Caco-2 (cell line): ENCODE results near the gene NDNF. TPM values are rescaled to one million over a fixed set of nuclear protein-coding genes. Genes with fewer than 3 reads are reported as not detected.

ENCODE experiments used
- BruUV-seq: library from RNA; stranded (reverse); fragments of 400-500 nt; replicated peaks from 2 replicates; lab custom pipeline; 2021; lab: Mats Ljungman, UMichigan
- CTCF ChIA-PET: fragments of 300-600 bp; sonication (Branson Sonifier 250); formaldehyde crosslinking; loops from one replicate; lab custom pipeline; 2022; ENCODE audit warnings: antibody characterized with exemption; lab: Charles Lee
- POLR2A ChIA-PET: fragments of 300-600 bp; sonication (Branson Sonifier 250); formaldehyde crosslinking; loops from one replicate; lab custom pipeline; 2022; ENCODE audit warnings: antibody characterized with exemption; lab: Charles Lee
- DNase-seq, 2 experiments: peaks; one replicate each; pipeline versions ENCODE4 v3.0.0 to v3.0.0-alpha.2; 2020 to 2022
- H3K27me3 ChIP-seq: replicated peaks from 2 replicates; pipeline ENCODE4 v1.6.0; 2011; ENCODE audit warnings: low read length; ENCODE audit not compliant: control insufficient read depth, insufficient read depth
- H3K36me3 ChIP-seq: 2 replicates; pipeline ENCODE4 v1.5.1; 2011; ENCODE audit warnings: low read length; ENCODE audit not compliant: control insufficient read depth, insufficient read depth
- H3K4me1 ChIP-seq: fragments of 250-450 bp; sonication (Bioruptor Pico); 2 replicates; pipeline ENCODE4 v1.5.1; 2020; ENCODE audit warnings: mild to moderate bottlenecking
- H3K4me3 ChIP-seq: 2 replicates; pipeline ENCODE4 v1.5.1; 2011; ENCODE audit warnings: low read depth, mild to moderate bottlenecking, control low read depth, low read length
- H3K9me3 ChIP-seq: fragments of 250-450 bp; sonication (Bioruptor Pico); 2 replicates; pipeline ENCODE4 v1.5.1; 2020; ENCODE audit warnings: mild to moderate bottlenecking, moderate library complexity
- H3K27ac Mint-ChIP-seq: one replicate; pipeline ENCODE4 v1.8.0; 2022; ENCODE audit warnings: mixed read lengths; ENCODE audit not compliant: unreplicated experiment
- H3K27me3 Mint-ChIP-seq: one replicate; pipeline ENCODE4 v1.8.0; 2022; ENCODE audit warnings: mixed read lengths; ENCODE audit not compliant: insufficient read depth, unreplicated experiment
- H3K36me3 Mint-ChIP-seq: one replicate; pipeline ENCODE4 v1.8.0; 2022; ENCODE audit warnings: mild to moderate bottlenecking, mixed read lengths; ENCODE audit not compliant: insufficient read depth, unreplicated experiment
- H3K4me1 Mint-ChIP-seq: one replicate; pipeline ENCODE4 v1.8.0; 2022; ENCODE audit warnings: low read depth, mixed read lengths; ENCODE audit not compliant: unreplicated experiment
- H3K4me3 Mint-ChIP-seq: one replicate; pipeline ENCODE4 v1.8.0; 2022; ENCODE audit warnings: mild to moderate bottlenecking, moderate library complexity, mixed read lengths; ENCODE audit not compliant: unreplicated experiment
- H3K9me3 Mint-ChIP-seq: one replicate; pipeline ENCODE4 v1.8.0; 2022; ENCODE audit warnings: mixed read lengths; ENCODE audit not compliant: unreplicated experiment
- intact Hi-C: fragments of 100-400 bp; cut with micrococcal nuclease; formaldehyde crosslinking; loops from one replicate; pipeline ENCODE4 v1.10.0; 2022; ENCODE audit not compliant: unreplicated experiment
- total RNA-seq: library from RNA; stranded (reverse); gene quantifications from 2 replicates; pipeline ENCODE4 v1.2.3, GENCODE V29; 2022
- TF ChIP-seq, protein P1 (sequence below), 2 experiments: fragments of 200-600 bp in 1 of 2; IDR thresholded peaks; 1 replicate in 1 of 2; 2 replicates in 1 of 2; pipeline versions ENCODE4 v1.5.1 to v1.8.0; 2011 to 2022; ENCODE audit warnings: antibody characterized with exemption in 1 of 2, control low read depth in 1 of 2, inconsistent platforms in 1 of 2, low read depth in 1 of 2, low read length in 1 of 2, mild to moderate bottlenecking in 1 of 2, moderate library complexity in 1 of 2; ENCODE audit not compliant: insufficient read depth in 1 of 2, severe bottlenecking in 1 of 2, unreplicated experiment in 1 of 2

NDNF gene
- total RNA-seq, 1 experiment from 2014 or later = 3.7 TPM

DNA sequence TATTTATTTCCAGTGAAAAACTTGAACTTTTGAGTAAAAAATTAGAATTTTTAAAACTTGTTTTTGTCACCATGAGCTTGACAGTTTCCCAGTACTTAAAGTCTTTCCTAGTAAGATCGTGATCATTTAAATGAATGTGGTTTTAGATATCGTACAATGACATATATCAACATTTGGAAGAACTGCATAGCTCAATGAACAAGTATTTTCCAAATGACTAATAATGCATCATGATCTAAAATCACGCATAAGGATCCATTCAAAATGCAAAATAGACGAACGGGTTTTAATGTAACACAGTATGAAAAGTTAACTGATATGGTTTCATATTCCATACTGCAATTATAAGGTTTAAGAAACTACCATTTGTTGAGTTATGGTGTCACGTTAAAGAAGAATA, 4.1 kb upstream of the NDNF start:
- peaks cover 1% of the 10 kb centered on the region; the same call in 1 of the 2 replicates for H3K27me3 ChIP-seq
- H3K36me3 ChIP-seq = no peaks in the 10 kb centered on the region
- intact Hi-C loops = no loop called here
- BruUV-seq = no TSS peak
- H3K9me3 Mint-ChIP-seq = no peaks in the 10 kb centered on the region
- ChIA-PET CTCF (no interaction called here), POLR2A (no interaction called here)
- H3K27ac Mint-ChIP-seq = no peak overlapping the region
- peaks cover 6% of the 10 kb centered on the region; the same call in 1 of the 2 replicates for H3K4me1 ChIP-seq
- H3K4me1 Mint-ChIP-seq = peaks cover 27% of the 10 kb centered on the region
- no peak overlapping the region for H3K4me3 ChIP-seq
- H3K36me3 Mint-ChIP-seq = no peaks in the 10 kb centered on the region
- H3K27me3 Mint-ChIP-seq = peaks cover 26% of the 10 kb centered on the region
- TF ChIP-seq, protein P1, sequence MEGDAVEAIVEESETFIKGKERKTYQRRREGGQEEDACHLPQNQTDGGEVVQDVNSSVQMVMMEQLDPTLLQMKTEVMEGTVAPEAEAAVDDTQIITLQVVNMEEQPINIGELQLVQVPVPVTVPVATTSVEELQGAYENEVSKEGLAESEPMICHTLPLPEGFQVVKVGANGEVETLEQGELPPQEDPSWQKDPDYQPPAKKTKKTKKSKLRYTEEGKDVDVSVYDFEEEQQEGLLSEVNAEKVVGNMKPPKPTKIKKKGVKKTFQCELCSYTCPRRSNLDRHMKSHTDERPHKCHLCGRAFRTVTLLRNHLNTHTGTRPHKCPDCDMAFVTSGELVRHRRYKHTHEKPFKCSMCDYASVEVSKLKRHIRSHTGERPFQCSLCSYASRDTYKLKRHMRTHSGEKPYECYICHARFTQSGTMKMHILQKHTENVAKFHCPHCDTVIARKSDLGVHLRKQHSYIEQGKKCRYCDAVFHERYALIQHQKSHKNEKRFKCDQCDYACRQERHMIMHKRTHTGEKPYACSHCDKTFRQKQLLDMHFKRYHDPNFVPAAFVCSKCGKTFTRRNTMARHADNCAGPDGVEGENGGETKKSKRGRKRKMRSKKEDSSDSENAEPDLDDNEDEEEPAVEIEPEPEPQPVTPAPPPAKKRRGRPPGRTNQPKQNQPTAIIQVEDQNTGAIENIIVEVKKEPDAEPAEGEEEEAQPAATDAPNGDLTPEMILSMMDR (IDR thresholded peaks at IDR 0.05; ENCODE audit: insufficient read depth in 1 of 2, low read depth in 1 of 2, low read length in 1 of 2, severe bottlenecking in 1 of 2, unreplicated experiment in 1 of 2) = no peak
- no peak overlapping the region for H3K4me3 Mint-ChIP-seq
- H3K9me3 ChIP-seq = no peaks in the 10 kb centered on the region
- DNase-seq = no peak

DNA sequence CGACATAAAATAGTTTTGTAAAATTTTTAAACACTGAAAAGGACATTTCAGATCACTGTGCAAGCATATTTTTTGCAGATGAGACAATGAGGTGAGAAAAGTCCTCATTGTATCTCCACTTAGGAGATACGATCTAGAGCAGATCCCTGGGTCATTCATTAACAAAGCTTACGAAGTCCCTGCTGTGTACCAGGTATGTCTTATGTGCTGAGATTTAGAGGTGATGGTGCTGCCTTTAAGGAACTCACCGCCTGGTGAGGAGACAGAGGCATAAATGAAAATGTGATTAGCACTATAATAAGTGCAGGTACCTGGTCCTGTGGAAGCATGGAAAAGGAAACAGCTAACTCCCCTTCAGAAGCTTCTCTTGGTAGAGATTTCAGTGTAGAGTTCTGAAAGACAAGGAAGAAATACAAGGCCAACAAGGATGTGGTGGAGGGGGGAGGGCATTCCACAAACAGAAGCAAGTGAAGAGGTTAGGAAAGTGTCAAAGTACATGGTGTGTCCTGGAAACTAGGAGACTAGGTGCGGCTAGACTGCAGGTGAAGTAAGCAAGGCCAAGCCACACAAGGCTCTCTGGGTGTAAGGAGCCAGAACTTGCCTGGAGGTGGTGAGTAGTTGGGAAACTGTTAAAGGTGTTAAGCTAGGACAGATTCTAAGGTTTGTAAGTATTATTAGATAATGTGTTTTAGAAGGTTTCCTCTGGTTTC, 1.5 kb upstream of the NDNF start:
- no peaks in the 10 kb centered on the region for H3K9me3 ChIP-seq
- no peaks in the 10 kb centered on the region for H3K9me3 Mint-ChIP-seq
- H3K27me3 Mint-ChIP-seq = peaks cover 33% of the 10 kb centered on the region
- intact Hi-C loops = loop anchor here (5.0 kb wide), 1 partner anchor 67 kb away; no protein-coding TSS in a partner anchor
- peak overlapping the region; percentile 89 for H3K4me3 Mint-ChIP-seq
- POLR2A ChIA-PET = no interaction called here
- peak; percentile 30 to 48 for DNase-seq
- H3K36me3 ChIP-seq = no peaks in the 10 kb centered on the region
- CTCF ChIA-PET = no interaction called here
- TF ChIP-seq, protein P1 (IDR thresholded peaks at IDR 0.05; ENCODE audit: insufficient read depth in 1 of 2, low read depth in 1 of 2, low read length in 1 of 2, severe bottlenecking in 1 of 2, unreplicated experiment in 1 of 2) = no peak
- H3K4me1 Mint-ChIP-seq = peaks cover 33% of the 10 kb centered on the region
- peak overlapping the region; percentile 7; the same call in 1 of the 2 replicates for H3K4me3 ChIP-seq
- H3K27me3 ChIP-seq = peaks cover 1% of the 10 kb centered on the region; the same call in 1 of the 2 replicates
- H3K4me1 ChIP-seq = peaks cover 6% of the 10 kb centered on the region; the same call in 1 of the 2 replicates
- no peaks in the 10 kb centered on the region for H3K36me3 Mint-ChIP-seq
- BruUV-seq = no TSS peak
- H3K27ac Mint-ChIP-seq = peak overlapping the region; percentile 1

DNA sequence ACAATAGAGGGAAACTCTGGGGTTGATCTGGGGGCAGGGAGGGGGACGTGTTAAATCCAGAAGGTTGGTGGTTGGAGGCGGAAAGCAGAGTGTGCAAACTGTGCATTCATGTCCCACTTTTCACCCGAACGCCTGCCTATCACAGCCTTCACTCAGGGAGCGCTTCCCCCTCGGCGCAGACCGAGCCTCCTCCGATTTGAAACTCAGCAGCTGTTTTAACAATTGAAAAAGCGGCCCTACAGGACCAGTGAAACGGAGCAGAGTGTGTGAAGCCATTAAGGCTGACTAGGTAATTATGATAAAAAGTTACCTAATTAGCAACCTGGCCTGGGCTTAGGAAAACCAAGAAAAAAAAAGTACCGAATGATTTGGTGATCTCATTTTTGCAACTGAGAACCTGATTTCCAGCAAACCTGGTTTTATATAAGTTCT, 685 bp upstream of the NDNF start:
- Mint-ChIP-seq H3K27ac (no peak overlapping the region), H3K4me3 (peak overlapping the region; percentile 89), H3K4me1 (peaks cover 33% of the 10 kb centered on the region), H3K27me3 (peaks cover 33% of the 10 kb centered on the region), H3K9me3 (no peaks in the 10 kb centered on the region), H3K36me3 (no peaks in the 10 kb centered on the region)
- CTCF ChIA-PET = interaction anchor here (0.6 kb wide), 1 partner anchor 1514 kb away, joined by 3 read pairs; no protein-coding TSS in a partner anchor
- no peaks in the 10 kb centered on the region for H3K9me3 ChIP-seq
- TF ChIP-seq, protein P1 (IDR thresholded peaks at IDR 0.05; ENCODE audit: insufficient read depth in 1 of 2, low read depth in 1 of 2, low read length in 1 of 2, severe bottlenecking in 1 of 2, unreplicated experiment in 1 of 2) = no peak
- no peak for DNase-seq
- intact Hi-C loops = loop anchor here (5.0 kb wide), 1 partner anchor 66 kb away; no protein-coding TSS in a partner anchor
- H3K27me3 ChIP-seq = peaks cover 1% of the 10 kb centered on the region; the same call in 1 of the 2 replicates
- H3K36me3 ChIP-seq = no peaks in the 10 kb centered on the region
- peaks cover 6% of the 10 kb centered on the region; the same call in 1 of the 2 replicates for H3K4me1 ChIP-seq
- no TSS peak for BruUV-seq
- peak overlapping the region; percentile 52 for H3K4me3 ChIP-seq
- POLR2A ChIA-PET = no interaction called here
